Muscle of leg (tissue), 11 donors: ENCODE measurements around the gene C16orf82. TPM values are rescaled to one million over a fixed set of nuclear protein-coding genes. Genes with fewer than 3 reads are reported as not detected.

ENCODE experiments used
- DNase-seq: peaks from one replicate; pipeline ENCODE4 v3.0.0; 2013
- H3K27ac ChIP-seq: one replicate; pipeline ENCODE4 v1.5.1; 2013; ENCODE audit warnings: mild to moderate bottlenecking, low read length, control low read depth
- H3K27me3 ChIP-seq: one replicate; pipeline ENCODE4 v1.6.1; 2013; ENCODE audit warnings: low read length; ENCODE audit not compliant: control insufficient read depth, insufficient read depth
- H3K36me3 ChIP-seq: one replicate; pipeline ENCODE4 v1.6.1; 2013; ENCODE audit warnings: low read length; ENCODE audit not compliant: control insufficient read depth, insufficient read depth
- H3K4me1 ChIP-seq: one replicate; pipeline ENCODE4 v1.6.1; 2013; ENCODE audit warnings: low read length; ENCODE audit not compliant: control insufficient read depth, insufficient read depth
- H3K4me3 ChIP-seq: one replicate; pipeline ENCODE4 v1.5.1; 2013; ENCODE audit warnings: low read length, control low read depth
- H3K9me3 ChIP-seq: replicated peaks from 2 replicates; pipeline ENCODE4 v1.6.1; 2013; ENCODE audit warnings: low read depth, low read length; ENCODE audit not compliant: control insufficient read depth
- WGBS: methylation state at CpG from one replicate; pipeline ENCODE4 v1.1.5; 2013; ENCODE audit warnings: missing lambda C conversion rate; ENCODE audit not compliant: insufficient coverage; 5-methylcytosine and 5-hydroxymethylcytosine counted together
- polyA plus RNA-seq, 8 donors: library from polyadenylated mRNA; unstranded; fragments of 120-200 nt; gene quantifications; one replicate each; pipeline versions ENCODE4 v1.2.1 to v1.2.3, GENCODE V29; 2013; ENCODE audit warnings: inconsistent platforms in 1 of 8, low replicate concordance in 1 of 8; ENCODE audit not compliant: insufficient read length in 8 of 8, insufficient read depth in 1 of 8
- total RNA-seq: library from RNA; stranded (reverse); fragments of 120-200 nt; gene quantifications from one replicate; pipeline ENCODE4 v1.2.4, GENCODE V29; 2013

The C16orf82 gene
- total and polyA plus RNA-seq, 9 donors = 0.10 TPM; not detected in 8

DNA sequence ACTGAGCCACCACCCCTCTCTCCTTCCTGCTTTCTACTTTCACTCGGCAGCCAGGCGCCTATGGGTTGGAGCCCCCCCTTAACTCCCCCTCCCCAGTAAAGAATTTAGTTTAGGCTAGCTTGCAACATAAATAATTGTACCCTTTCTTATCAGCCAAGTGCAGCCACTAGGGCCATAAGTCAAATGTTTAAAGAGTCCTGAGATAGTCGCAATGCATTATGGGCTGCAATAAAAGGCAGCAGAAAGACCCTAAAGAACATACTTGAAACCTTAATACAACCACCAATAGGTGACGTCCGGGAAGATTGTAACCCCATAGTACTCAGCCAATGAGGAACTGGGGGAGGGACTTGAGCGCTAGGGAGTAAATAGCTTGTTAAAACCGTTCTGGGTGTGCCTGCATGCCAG, 40.5 kb downstream of the C16orf82 start:
- H3K36me3 ChIP-seq = no peaks in the 10 kb centered on the region
- H3K27me3 ChIP-seq = no peaks in the 10 kb centered on the region
- no peak overlapping the region for H3K27ac ChIP-seq
- no peaks in the 10 kb centered on the region for H3K9me3 ChIP-seq
- DNase-seq = no peak
- no peak overlapping the region for H3K4me3 ChIP-seq
- H3K4me1 ChIP-seq = peaks cover 10% of the 10 kb centered on the region
- WGBS = no CpG with 5 or more reads among the region's 7 CpGs

GRCh38 chr16:27108051-27108770, 41.5 kb downstream of the C16orf82 start:
- H3K9me3 ChIP-seq = no peaks in the 10 kb centered on the region
- no peak for DNase-seq
- H3K4me3 ChIP-seq = no peak overlapping the region
- H3K4me1 ChIP-seq = peaks cover 10% of the 10 kb centered on the region
- no peaks in the 10 kb centered on the region for H3K27me3 ChIP-seq
- H3K36me3 ChIP-seq = no peaks in the 10 kb centered on the region
- no peak overlapping the region for H3K27ac ChIP-seq
- 80% methylated on average over 6 of the region's 13 CpGs for WGBS

DNA sequence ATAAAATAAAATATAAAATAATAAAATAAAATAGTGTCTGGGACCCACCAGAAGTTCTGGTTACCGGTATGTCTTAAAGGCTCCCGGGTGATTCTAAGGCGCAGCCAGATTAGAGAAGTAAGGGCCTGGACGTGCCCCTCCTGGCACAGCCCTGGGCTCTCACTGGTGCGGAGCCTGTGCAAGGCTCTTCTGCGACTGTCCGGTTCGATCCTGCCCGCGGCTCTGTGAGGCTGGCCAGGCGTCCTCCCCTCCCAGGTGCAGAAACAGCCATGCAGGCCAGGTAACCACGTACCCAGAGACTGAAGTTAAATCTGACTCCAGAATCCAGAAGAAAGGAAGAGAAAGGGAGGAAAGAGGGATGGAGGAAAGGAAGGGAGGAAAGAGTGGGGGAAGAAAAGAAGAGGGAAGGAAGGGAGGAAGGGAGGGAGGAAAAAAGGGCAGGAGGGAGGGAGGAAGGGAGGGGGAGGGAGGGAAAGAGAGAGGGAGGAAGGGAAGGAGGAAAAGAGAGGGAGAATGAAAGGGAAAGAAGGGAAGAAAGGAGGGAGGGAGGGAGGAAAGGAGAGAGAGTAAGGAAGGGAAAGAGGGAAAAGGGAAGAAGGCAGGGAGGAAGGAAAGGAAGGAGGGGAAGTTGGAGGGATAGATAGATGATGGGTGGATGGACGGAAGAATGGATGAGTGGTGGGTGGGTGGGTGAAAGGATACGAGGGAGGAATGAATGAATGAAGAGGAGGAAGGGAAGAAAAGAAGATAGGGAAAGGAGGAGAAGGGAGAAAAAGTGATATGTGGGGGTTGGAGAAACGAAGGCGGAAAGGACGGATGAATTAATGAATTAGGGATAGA, 42.3 kb downstream of the C16orf82 start:
- Histone ChIP-seq H3K9me3 (no peaks in the 10 kb centered on the region), H3K4me1 (peaks cover 10% of the 10 kb centered on the region), H3K27ac (peak overlapping the region; percentile 47), H3K4me3 (peak overlapping the region; percentile 15), H3K36me3 (no peaks in the 10 kb centered on the region), H3K27me3 (no peaks in the 10 kb centered on the region)
- DNase-seq = no peak
- 54% methylated on average over 15 of the region's 17 CpGs for WGBS

DNA sequence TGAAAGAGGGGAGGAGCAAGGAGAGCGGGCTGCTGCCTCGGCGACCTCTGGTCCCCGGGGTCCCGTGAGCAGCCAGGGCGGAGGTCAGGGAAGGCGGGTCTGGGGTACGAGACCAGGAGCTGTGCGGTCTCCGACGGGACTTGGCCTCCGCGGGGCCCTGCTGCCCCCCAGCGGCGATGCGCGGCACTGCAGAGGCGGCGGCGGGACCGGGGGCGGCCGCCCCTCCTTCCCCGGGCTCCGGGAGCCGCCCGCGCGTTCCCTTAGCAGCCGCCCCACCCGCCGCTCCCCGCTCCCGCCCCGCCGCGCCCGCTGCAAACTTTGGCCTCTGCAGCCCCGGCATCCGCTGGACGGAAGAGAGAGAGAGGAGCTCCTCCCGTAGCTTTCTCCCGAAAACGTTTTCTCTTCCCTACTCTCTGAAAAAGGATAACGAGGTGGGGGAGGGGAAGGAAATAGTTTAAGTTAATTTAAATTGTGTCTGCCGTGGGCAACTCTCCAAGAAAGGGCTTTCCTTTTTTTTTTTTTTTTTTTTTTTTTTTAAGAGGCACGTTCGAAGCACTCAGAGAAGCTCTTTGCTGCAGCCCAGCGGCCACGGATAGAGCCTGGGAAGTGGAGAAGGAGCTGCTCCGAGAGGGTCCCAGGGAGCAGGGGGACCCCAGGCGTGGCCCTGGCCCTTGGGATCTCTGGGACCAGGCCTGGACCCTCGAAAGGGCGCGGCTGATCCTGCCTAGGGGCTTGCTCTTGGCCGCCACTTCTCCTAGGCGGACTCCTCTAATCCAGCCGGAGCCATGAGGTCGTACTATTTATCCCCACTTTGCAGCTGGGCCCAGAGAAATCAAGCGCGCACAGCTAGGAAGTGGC, 43.2 kb downstream of the C16orf82 start:
- Histone ChIP-seq H3K27me3 (no peaks in the 10 kb centered on the region), H3K27ac (peak overlapping the region; percentile 74), H3K36me3 (no peaks in the 10 kb centered on the region), H3K4me1 (peaks cover 10% of the 10 kb centered on the region), H3K9me3 (no peaks in the 10 kb centered on the region), H3K4me3 (peak overlapping the region; percentile 37)
- peak; percentile 89 for DNase-seq
- WGBS = 2% methylated on average over 39 of the region's 61 CpGs

DNA sequence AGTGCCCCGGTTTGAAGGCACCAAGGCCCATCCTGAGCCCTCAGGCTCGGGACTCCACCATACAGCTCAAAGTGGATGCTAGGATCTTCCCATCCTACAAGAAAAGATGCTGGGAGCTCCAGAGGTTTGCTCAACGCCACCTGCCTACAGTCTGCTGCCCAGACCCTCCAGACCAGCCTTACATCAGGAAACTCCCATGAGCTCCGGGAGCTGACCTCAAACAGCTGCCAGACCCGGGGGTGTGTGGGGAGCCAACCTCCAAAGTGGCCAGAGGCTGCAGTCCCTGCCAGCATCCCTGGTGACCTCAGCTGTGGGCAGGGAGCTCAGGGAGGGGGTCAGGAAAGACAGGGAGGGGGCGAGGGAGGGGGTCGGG, 43.8 kb downstream of the C16orf82 start:
- Histone ChIP-seq H3K36me3 (no peaks in the 10 kb centered on the region), H3K27me3 (peaks cover 2% of the 10 kb centered on the region), H3K4me3 (no peak overlapping the region), H3K27ac (no peak overlapping the region), H3K4me1 (peaks cover 10% of the 10 kb centered on the region), H3K9me3 (no peaks in the 10 kb centered on the region)
- DNase-seq = peak; percentile 11
- WGBS = 6% methylated on average over 2 of the region's 7 CpGs

DNA sequence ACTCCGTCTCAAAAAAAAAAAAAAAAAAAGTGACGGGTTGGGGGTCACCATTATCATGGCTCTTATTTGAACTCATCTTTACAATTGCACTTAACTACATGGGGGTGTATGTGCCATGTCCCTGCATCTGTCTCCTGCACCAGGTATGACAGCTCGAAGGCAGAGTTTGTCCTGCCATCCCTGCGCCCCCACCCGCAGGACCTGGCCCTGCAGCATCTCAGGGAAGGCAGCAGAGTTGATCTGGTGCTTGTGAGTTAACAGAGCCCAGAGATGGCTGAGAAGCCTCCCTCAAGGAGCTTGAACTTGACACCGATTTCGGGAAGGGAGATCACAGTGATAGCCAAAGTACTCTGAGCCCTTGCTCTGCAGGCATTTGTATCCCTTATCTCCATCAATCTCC, 44.8 kb downstream of the C16orf82 start:
- WGBS = 52% methylated on average over 3 of the region's 7 CpGs
- Histone ChIP-seq H3K4me3 (no peak overlapping the region), H3K27ac (no peak overlapping the region), H3K9me3 (no peaks in the 10 kb centered on the region), H3K27me3 (peaks cover 2% of the 10 kb centered on the region), H3K36me3 (no peaks in the 10 kb centered on the region), H3K4me1 (peaks cover 10% of the 10 kb centered on the region)
- DNase-seq = no peak

GRCh38 chr16:27112093-27112811, 45.5 kb downstream of the C16orf82 start:
- Histone ChIP-seq H3K4me1 (peaks cover 10% of the 10 kb centered on the region), H3K36me3 (no peaks in the 10 kb centered on the region), H3K9me3 (no peaks in the 10 kb centered on the region), H3K27me3 (peaks cover 2% of the 10 kb centered on the region), H3K27ac (no peak overlapping the region), H3K4me3 (no peak overlapping the region)
- DNase-seq = no peak
- 76% methylated on average over 3 of the region's 4 CpGs for WGBS

DNA sequence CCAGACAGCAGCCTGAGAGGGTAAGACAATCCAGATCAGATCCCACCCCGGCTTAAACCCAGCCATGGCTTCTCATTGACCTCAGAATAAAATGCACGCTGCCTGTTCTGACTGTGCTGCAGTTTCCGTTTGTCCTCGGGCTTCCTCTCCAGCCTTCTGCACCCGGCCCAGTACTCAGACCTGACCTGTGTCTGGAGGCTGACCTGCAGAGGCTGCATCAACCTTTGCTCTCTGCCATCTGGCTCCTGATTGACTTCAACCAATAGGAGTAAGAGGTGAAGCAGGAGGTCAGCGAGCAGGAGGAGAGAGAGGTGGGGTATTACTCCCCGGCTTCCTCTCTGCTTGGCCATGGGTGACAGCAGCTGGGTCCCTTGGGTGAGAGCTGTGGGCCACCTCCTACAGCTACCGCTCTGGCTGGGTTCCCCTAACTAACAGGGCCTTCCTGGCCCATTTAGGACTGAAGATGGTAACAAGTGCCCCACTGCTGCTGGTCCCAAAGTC, 46.7 kb downstream of the C16orf82 start:
- Histone ChIP-seq H3K27me3 (peaks cover 2% of the 10 kb centered on the region), H3K27ac (no peak overlapping the region), H3K4me3 (no peak overlapping the region), H3K36me3 (no peaks in the 10 kb centered on the region), H3K9me3 (no peaks in the 10 kb centered on the region), H3K4me1 (peaks cover 10% of the 10 kb centered on the region)
- 43% methylated on average over 5 of the region's 8 CpGs for WGBS
- no peak for DNase-seq

DNA sequence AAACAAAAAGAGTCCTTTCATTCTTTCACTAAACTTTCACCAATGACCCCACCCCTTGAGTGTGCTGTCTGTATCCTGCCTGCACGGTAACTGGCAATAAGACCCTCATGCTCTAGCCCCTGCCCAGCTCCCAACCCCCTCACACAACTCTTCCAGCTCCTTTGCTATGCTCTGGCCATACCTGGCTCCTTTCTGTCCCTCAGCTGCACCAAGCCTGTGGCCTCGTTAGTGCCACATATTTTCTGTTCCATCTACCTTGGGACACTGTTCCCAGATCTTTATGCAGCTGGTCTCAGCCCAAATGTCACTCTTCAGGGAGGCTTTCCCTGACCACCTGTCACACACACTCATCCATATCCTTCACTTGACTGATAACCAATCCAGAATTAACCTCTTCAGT, 47.3 kb downstream of the C16orf82 start:
- Histone ChIP-seq H3K4me1 (peaks cover 10% of the 10 kb centered on the region), H3K36me3 (no peaks in the 10 kb centered on the region), H3K9me3 (no peaks in the 10 kb centered on the region), H3K27me3 (peaks cover 2% of the 10 kb centered on the region), H3K27ac (no peak overlapping the region), H3K4me3 (no peak overlapping the region)
- DNase-seq = no peak
- 71% methylated on average over 2 of the region's 2 CpGs for WGBS
